Measurements from ENCODE around the gene SLC22A5. TPM values are rescaled to one million over a fixed set of nuclear protein-coding genes. Genes with fewer than 3 reads are reported as not detected.
"Not testable (repeated sequence)": the region's sequence is repeated elsewhere in the genome, so short reads cannot be mapped to it uniquely, and the experiment has no call there.

SLC22A5 gene
- total RNA-seq, 1 donor from 2014 or later: 1.2 TPM

GRCh38 chr5:132413567-132413966, 44.1 kb downstream of the SLC22A5 start:
- no peak for TF ChIP-seq CTCF (IDR thresholded peaks at IDR 0.05; ENCODE audit: unreplicated experiment)
- H3K4me3 Mint-ChIP-seq (ENCODE audit: unreplicated experiment): no peak overlapping the region
- H3K36me3 Mint-ChIP-seq (ENCODE audit: low read depth, unreplicated experiment): no peaks in the 10 kb centered on the region
- no peaks in the 10 kb centered on the region for H3K9me3 Mint-ChIP-seq (ENCODE audit: unreplicated experiment)
- H3K4me1 Mint-ChIP-seq (ENCODE audit: unreplicated experiment): no peaks in the 10 kb centered on the region
- H3K27ac Mint-ChIP-seq (ENCODE audit: unreplicated experiment): no peak overlapping the region
- DNase-seq (ENCODE audit: low spot score): no peak
- peaks cover 1% of the 10 kb centered on the region for H3K27me3 Mint-ChIP-seq (ENCODE audit: unreplicated experiment)

GRCh38 chr5:132414634-132415378, 45.3 kb downstream of the SLC22A5 start:
- DNase-seq (ENCODE audit: low spot score): no peak
- TF ChIP-seq CTCF (IDR thresholded peaks at IDR 0.05; ENCODE audit: unreplicated experiment): no peak
- Mint-ChIP-seq H3K27ac (ENCODE audit: unreplicated experiment) (no peak overlapping the region), H3K9me3 (ENCODE audit: unreplicated experiment) (no peaks in the 10 kb centered on the region), H3K4me1 (ENCODE audit: unreplicated experiment) (no peaks in the 10 kb centered on the region), H3K4me3 (ENCODE audit: unreplicated experiment) (no peak overlapping the region), H3K36me3 (ENCODE audit: low read depth, unreplicated experiment) (no peaks in the 10 kb centered on the region), H3K27me3 (ENCODE audit: unreplicated experiment) (peaks cover 3% of the 10 kb centered on the region)

GRCh38 chr5:132415516-132415915, 46.0 kb downstream of the SLC22A5 start:
- not testable (repeated sequence) for H3K4me3 Mint-ChIP-seq (ENCODE audit: unreplicated experiment); H3K4me1 Mint-ChIP-seq (ENCODE audit: unreplicated experiment)

DNA sequence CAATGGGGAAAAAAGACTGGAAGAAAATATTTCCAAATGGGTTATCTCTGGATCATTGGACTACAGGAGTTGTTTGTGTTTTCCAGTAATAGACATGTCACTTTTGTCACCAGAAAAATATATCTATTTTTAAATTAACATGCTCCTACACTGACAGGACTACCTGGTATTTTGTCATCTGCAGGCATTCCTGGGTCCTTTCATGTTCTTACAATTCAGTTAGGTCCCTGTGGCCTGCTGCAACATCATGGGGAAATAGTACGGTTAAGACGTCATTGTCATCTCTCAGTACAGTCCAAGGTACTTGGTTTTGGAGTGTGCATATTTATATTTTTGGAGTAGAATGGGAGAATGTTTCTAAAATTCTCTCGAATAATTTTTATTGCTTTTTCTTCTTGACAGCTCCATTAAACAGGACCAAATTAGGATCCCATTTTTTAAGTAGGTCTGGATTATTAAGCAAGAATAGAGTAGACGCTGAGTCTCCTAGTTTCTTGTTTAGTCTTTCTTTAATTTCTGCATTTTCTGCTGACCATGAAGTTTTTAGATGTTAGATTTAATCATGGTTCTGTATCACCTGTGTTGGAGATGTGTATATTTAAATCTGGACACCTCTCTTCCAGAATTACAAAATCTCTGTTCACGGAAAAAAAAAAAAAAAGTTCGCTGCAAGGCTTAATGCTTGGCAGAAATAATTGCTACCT, 46.9 kb downstream of the SLC22A5 start:
- H3K9me3 Mint-ChIP-seq (ENCODE audit: unreplicated experiment): no peaks in the 10 kb centered on the region
- no peaks in the 10 kb centered on the region for H3K4me1 Mint-ChIP-seq (ENCODE audit: unreplicated experiment)
- no peak overlapping the region for H3K4me3 Mint-ChIP-seq (ENCODE audit: unreplicated experiment)
- TF ChIP-seq CTCF (IDR thresholded peaks at IDR 0.05; ENCODE audit: unreplicated experiment): no peak
- DNase-seq (ENCODE audit: low spot score): no peak
- H3K36me3 Mint-ChIP-seq (ENCODE audit: low read depth, unreplicated experiment): no peaks in the 10 kb centered on the region
- H3K27ac Mint-ChIP-seq (ENCODE audit: unreplicated experiment): no peak overlapping the region
- peaks cover 3% of the 10 kb centered on the region for H3K27me3 Mint-ChIP-seq (ENCODE audit: unreplicated experiment)

More at GRCh38 chr5:132415516-132415915, 46.0 kb downstream of the SLC22A5 start:
- DNase-seq (ENCODE audit: low spot score); H3K9me3 Mint-ChIP-seq (ENCODE audit: unreplicated experiment); H3K27me3 Mint-ChIP-seq (ENCODE audit: unreplicated experiment); H3K36me3 Mint-ChIP-seq (ENCODE audit: low read depth, unreplicated experiment); H3K27ac Mint-ChIP-seq (ENCODE audit: unreplicated experiment): not testable (repeated sequence)

- Mint-ChIP-seq H3K36me3 (ENCODE audit: low read depth, unreplicated experiment) (no peaks in the 10 kb centered on the region), H3K9me3 (ENCODE audit: unreplicated experiment) (no peaks in the 10 kb centered on the region), H3K4me1 (ENCODE audit: unreplicated experiment) (no peaks in the 10 kb centered on the region), H3K27me3 (ENCODE audit: unreplicated experiment) (peaks cover 3% of the 10 kb centered on the region), H3K27ac (ENCODE audit: unreplicated experiment) (no peak overlapping the region), H3K4me3 (ENCODE audit: unreplicated experiment) (no peak overlapping the region)
- no peak for DNase-seq (ENCODE audit: low spot score)
- TF ChIP-seq CTCF (IDR thresholded peaks at IDR 0.05; ENCODE audit: unreplicated experiment): no peak
These were observed 47.5 kb downstream of the SLC22A5 start for GRCh38 chr5:132417010-132417439.

Measured in endothelial cell (in vitro differentiated cells).